HG02678 (cell line): ENCODE data around the gene ASAP2.
A peak's percentile ranks its signal among the peaks of the same experiment; 100 is the strongest.

ENCODE experiments used
- ATAC-seq: cut with Tn5 transposase; IDR thresholded peaks from one replicate; pipeline ENCODE4 v1.9.1; 2021; ENCODE audit warnings: mild to moderate bottlenecking, moderate library complexity; ENCODE audit not compliant: unreplicated experiment

ASAP2 gene

GRCh38 chr2:9205963-9206948 is at the start of gene ASAP2:
ASAP2 (plus strand) TSS chr2:9206812; CDS start chr2:9207105, 293 bp downstream.
- peak; percentile 64 for ATAC-seq

- no peak for ATAC-seq
Measured at GRCh38 chr2:9158786-9159779, 47.5 kb upstream of the ASAP2 start.

GRCh38 chr2:9160732-9161131 is 45.9 kb upstream of the ASAP2 start:
- no peak for ATAC-seq

GRCh38 chr2:9162841-9163240 is 43.8 kb upstream of the ASAP2 start:
- ATAC-seq = no peak

GRCh38 chr2:9163306-9164111 is 43.1 kb upstream of the ASAP2 start:
- no peak for ATAC-seq

GRCh38 chr2:9164112-9164608 is 42.5 kb upstream of the ASAP2 start:
- no peak for ATAC-seq

GRCh38 chr2:9165625-9166024 is 41.0 kb upstream of the ASAP2 start:
- ATAC-seq = no peak

GRCh38 chr2:9166579-9167377 is 39.8 kb upstream of the ASAP2 start:
- ATAC-seq = no peak

DNA sequence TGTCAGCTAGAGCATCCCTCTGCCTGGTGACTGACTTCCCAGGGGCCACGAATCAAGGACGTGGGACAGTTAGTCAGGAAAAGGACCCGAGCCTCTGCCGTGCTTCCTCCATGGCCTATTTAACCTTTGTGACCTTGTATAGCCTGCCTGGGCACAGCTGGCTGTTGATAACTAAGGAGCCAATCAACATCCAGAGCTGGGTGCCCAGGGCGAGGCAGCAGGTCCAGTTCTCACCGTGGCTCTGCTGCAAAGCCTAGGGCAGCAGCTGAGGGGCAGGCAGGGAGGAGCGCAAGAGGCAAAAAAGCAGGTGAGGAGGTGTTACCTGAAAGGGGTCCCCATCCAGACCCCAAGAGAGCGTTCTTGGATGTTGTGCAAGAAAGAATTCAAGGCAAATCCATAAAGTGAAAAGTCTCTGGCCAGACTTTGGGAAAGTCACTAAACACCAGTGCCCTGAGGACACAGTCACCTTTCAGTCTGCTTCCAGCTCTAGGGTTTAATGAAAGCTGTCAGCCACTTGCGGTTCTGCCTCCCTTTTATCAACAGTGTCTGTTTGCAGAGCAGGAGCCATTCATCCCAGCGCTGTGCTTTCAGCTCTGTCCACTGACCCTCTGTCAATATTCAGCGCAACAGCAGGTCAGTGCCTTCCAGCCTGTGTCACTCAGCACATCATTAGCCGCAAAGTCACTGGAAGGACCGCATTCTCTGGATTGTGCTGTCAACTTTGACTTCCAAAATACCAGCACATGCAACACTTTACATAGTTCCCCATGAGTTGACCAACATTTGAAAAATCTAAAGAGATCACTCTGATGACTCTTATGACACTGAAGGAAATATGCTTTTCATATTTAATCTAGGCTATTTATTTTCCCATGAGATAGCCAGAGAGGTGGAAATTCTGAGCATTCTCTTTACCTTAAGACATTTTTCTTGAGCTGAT is 38.6 kb upstream of the ASAP2 start:
- ATAC-seq = no peak

DNA sequence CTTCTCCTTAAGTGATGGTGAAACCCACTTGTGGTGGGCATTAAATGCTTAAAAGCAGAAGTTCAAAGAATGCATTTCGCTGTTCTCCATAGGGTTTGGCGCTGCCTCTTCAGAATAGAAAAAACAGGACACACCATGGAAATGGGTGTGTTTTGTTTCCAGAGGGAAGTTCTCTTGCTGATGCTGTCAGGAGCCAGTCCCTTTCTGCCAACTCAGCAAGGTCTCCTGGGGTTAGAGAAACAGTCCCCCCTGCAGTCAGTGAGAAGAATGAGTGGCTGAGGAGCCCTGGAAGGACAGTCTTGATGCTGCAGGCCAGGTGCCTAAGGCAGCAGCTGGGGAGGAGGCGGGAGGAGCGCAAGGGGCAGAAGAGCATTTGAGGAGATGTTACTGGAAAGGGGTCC is 37.8 kb upstream of the ASAP2 start:
- ATAC-seq = no peak

DNA sequence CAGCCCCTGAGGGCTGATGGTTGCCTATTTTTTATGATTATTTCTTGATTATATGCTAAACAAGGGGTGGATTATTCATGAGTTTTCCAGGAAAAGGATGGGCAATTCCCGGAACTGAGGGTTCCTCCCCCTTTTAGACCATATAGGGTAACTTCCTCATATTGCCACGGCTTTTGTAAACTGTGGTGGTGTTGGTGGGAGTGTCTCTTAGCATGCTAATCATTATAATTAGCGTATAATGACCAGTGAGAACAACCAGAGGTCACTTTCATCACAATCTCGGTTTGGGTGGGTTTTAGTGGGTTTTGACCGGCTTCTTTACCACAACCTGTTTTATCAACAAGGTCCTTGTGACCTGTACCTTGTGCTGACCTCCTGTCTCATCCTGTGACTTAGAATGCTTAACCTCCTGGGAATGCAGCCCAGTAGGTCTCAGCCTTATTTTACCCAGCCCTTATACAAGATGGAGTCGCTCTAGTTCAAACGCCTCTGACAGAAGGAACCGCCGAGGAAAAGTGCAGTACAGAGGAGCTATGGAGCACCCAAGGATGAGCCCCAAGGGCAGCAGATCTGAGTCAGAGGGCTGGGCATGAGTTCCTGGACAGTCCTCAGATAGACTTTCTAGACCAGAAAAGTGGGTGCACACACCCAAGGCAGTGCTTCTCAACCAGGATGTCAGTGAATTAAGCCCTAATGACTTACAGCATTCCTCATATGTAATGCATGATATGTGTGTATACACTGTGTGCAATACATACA is 37.1 kb upstream of the ASAP2 start:
- no peak for ATAC-seq

DNA sequence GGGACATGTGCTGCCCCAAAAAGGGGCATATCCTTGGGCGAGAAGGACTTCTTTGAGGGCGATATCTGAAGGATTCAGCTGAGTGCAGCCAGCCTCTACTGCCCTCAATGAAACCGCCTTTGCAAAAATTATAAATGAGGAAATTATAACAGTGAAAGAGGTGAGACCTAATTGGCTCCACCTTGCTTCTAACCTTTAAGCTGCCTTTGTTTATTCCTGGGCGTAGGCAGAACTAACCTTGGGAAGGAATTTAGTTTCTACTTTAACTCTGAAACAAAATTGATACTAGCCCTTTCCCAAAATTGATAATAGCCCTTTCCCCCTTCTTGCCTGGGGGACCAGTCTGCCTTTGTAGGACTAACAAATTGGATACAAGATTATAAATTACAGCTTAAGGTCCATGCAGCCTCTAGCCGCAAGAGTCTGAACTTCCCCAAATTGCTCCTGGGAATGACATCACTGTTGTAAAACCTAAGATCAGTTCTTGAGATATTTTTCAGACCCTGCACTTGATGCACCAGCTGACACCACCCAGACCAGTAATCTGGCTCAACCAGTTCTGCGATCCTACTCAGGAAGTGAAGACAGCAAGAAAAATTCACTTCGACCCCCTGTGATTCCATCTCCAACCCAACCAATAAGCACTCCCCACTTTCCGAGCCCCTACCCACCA is 36.0 kb upstream of the ASAP2 start:
- ATAC-seq = no peak

DNA sequence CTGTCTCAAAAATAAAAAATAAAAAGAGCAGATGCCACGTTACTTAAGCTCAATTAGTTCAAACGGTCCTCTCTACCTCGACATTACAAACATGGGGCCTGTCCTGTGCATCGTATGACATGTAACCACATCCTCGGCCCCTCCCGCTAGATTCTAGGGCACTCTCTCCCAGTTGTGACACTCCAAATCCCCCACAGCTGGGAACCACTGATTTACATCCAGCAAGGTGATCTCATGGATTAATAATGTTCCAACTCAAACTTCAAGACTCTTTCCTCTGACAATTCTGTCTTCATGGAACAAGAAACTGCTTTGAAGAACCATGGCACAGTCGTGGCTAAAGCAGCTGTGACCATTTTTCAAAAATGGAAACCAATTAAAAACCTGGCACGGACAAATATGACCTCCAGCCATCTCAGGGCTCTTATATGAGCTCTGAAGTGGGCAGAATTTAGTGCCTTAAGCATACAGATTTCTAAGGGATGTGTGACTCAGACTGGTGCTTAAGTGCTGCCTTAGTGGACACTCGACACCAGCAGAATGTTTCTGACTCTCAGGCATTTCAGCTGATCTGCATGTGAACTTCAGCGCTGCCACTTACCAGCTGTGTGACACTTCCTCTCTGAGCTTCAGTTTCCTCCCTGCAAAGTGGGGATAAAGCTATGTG is 31.7 kb upstream of the ASAP2 start:
- ATAC-seq = no peak

- no peak for ATAC-seq
Measured at GRCh38 chr2:9178110-9178903, 28.3 kb upstream of the ASAP2 start.

DNA sequence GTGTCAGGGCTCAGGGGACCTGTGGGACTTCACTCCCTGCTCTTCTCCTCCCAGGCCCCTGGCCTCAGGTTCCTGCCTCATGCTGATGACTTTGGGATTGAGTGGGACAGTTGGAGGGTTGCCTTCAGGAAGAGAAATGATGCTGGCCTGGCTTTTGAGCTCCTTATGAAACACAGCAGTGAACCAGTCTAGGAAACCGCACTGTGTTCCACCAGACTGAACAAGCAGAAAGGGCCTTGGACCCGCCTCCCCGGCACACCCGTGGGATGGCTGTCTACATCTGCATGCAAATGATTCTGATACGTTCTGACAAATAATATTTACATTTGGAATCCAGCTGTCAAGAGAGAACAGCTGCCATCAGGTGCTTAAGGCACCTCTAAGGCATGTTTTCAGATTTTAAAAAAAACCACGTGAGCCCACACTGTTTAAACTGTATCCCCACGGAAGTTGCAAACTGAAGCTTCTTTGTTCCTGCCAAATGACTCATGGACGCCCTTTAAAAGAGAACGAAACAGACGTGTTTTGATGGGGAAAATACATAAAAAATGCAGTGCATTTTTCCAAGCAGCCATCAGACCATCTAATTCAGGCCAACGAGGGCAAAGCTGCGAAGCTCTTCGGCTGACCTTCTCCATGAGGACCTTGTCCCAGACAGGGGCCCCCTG is 27.6 kb upstream of the ASAP2 start:
- no peak for ATAC-seq
